NT2/D1 (cell line): Measurements from ENCODE around the gene SGSM1.

Experiments
- DNase-seq: peaks from one replicate; pipeline ENCODE4 v3.0.0-alpha.2; 2011; ENCODE audit warnings: low read depth, low spot score
- H3K27me3 ChIP-seq: 2 replicates; pipeline ENCODE4 v1.6.0; 2011; ENCODE audit warnings: mild to moderate bottlenecking; ENCODE audit not compliant: insufficient read length, insufficient read depth
- H3K36me3 ChIP-seq: 2 replicates; pipeline ENCODE4 v1.6.1; 2011; ENCODE audit warnings: mild to moderate bottlenecking, low read length, mixed read lengths; ENCODE audit not compliant: insufficient read depth, insufficient read length
- H3K4me1 ChIP-seq: 2 replicates; pipeline ENCODE4 v1.5.1; 2011; ENCODE audit not compliant: insufficient read depth, insufficient read length
- H3K4me3 ChIP-seq: 2 replicates; pipeline ENCODE4 v1.5.1; 2011; ENCODE audit warnings: low read depth; ENCODE audit not compliant: insufficient read length
- H3K9ac ChIP-seq: 2 replicates; pipeline ENCODE4 v1.6.0; 2011; ENCODE audit warnings: low read depth; ENCODE audit not compliant: insufficient read length
- H3K9me3 ChIP-seq: 2 replicates; pipeline ENCODE4 v1.5.1; 2011; ENCODE audit warnings: mild to moderate bottlenecking, low read length; ENCODE audit not compliant: insufficient read depth
- SUZ12 ChIP-seq: IDR thresholded peaks from 2 replicates; pipeline ENCODE4 v1.6.1; 2011; ENCODE audit not compliant: insufficient read length, insufficient read depth; ENCODE audit errors: extremely low read depth
- YY1 ChIP-seq: IDR thresholded peaks from 2 replicates; pipeline ENCODE4 v1.6.1; 2011; ENCODE audit not compliant: insufficient read length, insufficient read depth
- ZNF274 ChIP-seq: IDR thresholded peaks from 2 replicates; pipeline ENCODE4 v1.6.1; 2011; ENCODE audit warnings: mild to moderate bottlenecking, low read depth, low read length

SGSM1 gene

GRCh38 chr22:24925586-24926427, 119.8 kb downstream of the SGSM1 start:
- TF ChIP-seq ZNF274 (no peak), YY1 (no peak), SUZ12 (no peak)
- Histone ChIP-seq H3K9me3 (peaks cover 4% of the 10 kb centered on the region; the same call in 1 of the 2 replicates), H3K4me3 (no peak overlapping the region), H3K36me3 (no peaks in the 10 kb centered on the region), H3K9ac (no peak overlapping the region), H3K4me1 (peaks cover 3% of the 10 kb centered on the region), H3K27me3 (no peaks in the 10 kb centered on the region)
- DNase-seq = no peak

GRCh38 chr22:24926428-24926725, 120.4 kb downstream of the SGSM1 start:
- Histone ChIP-seq H3K9me3 (peaks cover 4% of the 10 kb centered on the region; the same call in 1 of the 2 replicates), H3K4me1 (peaks cover 6% of the 10 kb centered on the region), H3K36me3 (no peaks in the 10 kb centered on the region), H3K4me3 (no peak overlapping the region), H3K9ac (no peak overlapping the region), H3K27me3 (no peaks in the 10 kb centered on the region)
- DNase-seq = no peak
- TF ChIP-seq YY1 = no peak
- no peak for TF ChIP-seq SUZ12
- TF ChIP-seq ZNF274 = no peak

GRCh38 chr22:24926849-24927579, 121.0 kb downstream of the SGSM1 start:
- H3K4me3 ChIP-seq = no peak overlapping the region
- H3K4me1 ChIP-seq = peaks cover 6% of the 10 kb centered on the region
- H3K9me3 ChIP-seq = peaks cover 4% of the 10 kb centered on the region; the same call in 1 of the 2 replicates
- no peak overlapping the region for H3K9ac ChIP-seq
- no peaks in the 10 kb centered on the region for H3K27me3 ChIP-seq
- no peak for DNase-seq
- H3K36me3 ChIP-seq = no peaks in the 10 kb centered on the region
- TF ChIP-seq SUZ12 = no peak
- TF ChIP-seq YY1 = no peak
- TF ChIP-seq ZNF274 = no peak

- peaks cover 6% of the 10 kb centered on the region for H3K4me1 ChIP-seq
- no peak overlapping the region for H3K4me3 ChIP-seq
- TF ChIP-seq SUZ12 (no peak), ZNF274 (no peak), YY1 (no peak)
Measured at GRCh38 chr22:24928322-24928721, 122.3 kb downstream of the SGSM1 start.

GRCh38 chr22:24930678-24931077, 124.7 kb downstream of the SGSM1 start:
- no peak for TF ChIP-seq YY1
- TF ChIP-seq ZNF274 = no peak
- no peak for TF ChIP-seq SUZ12
- no peak overlapping the region for H3K9ac ChIP-seq
- peaks cover 3% of the 10 kb centered on the region for H3K4me1 ChIP-seq
- H3K27me3 ChIP-seq = no peaks in the 10 kb centered on the region
- peaks cover 4% of the 10 kb centered on the region; the same call in 1 of the 2 replicates for H3K9me3 ChIP-seq
- no peak overlapping the region for H3K4me3 ChIP-seq
- H3K36me3 ChIP-seq = no peaks in the 10 kb centered on the region
- DNase-seq = no peak

More at GRCh38 chr22:24928322-24928721, 122.3 kb downstream of the SGSM1 start:
- DNase-seq = no peak
- Histone ChIP-seq H3K36me3 (no peaks in the 10 kb centered on the region), H3K9ac (no peak overlapping the region), H3K9me3 (peaks cover 4% of the 10 kb centered on the region; the same call in 1 of the 2 replicates), H3K27me3 (no peaks in the 10 kb centered on the region)

GRCh38 chr22:24935771-24936483, 129.9 kb downstream of the SGSM1 start:
- peaks cover 9% of the 10 kb centered on the region for H3K4me1 ChIP-seq
- H3K27me3 ChIP-seq = no peaks in the 10 kb centered on the region
- H3K9ac ChIP-seq = no peak overlapping the region
- no peak overlapping the region for H3K4me3 ChIP-seq
- no peaks in the 10 kb centered on the region for H3K9me3 ChIP-seq
- TF ChIP-seq SUZ12 (no peak), YY1 (no peak), ZNF274 (no peak)
- H3K36me3 ChIP-seq = no peaks in the 10 kb centered on the region
- no peak for DNase-seq
